IPS DF 6.9 (cell line): ENCODE data around the gene SUPT3H.

Experiments used
- DNase-seq: peaks from one replicate; pipeline ENCODE4 v3.0.0-alpha.2; 2013; ENCODE audit warnings: low read depth, low spot score
- H3K27ac ChIP-seq: one replicate; pipeline ENCODE4 v1.5.1; 2013; ENCODE audit warnings: low read length, control low read depth
- H3K27me3 ChIP-seq: 2 replicates; pipeline ENCODE4 v1.6.1; 2013; ENCODE audit warnings: mild to moderate bottlenecking, low read length; ENCODE audit not compliant: control insufficient read depth, insufficient read depth
- H3K36me3 ChIP-seq: 2 replicates; pipeline ENCODE4 v1.6.1; 2013; ENCODE audit warnings: low read length; ENCODE audit not compliant: control insufficient read depth, insufficient read depth
- H3K4me1 ChIP-seq: 2 replicates; pipeline ENCODE4 v1.6.1; 2013; ENCODE audit warnings: low read length; ENCODE audit not compliant: control insufficient read depth, insufficient read depth
- H3K4me3 ChIP-seq: 2 replicates; pipeline ENCODE4 v1.5.1; 2013; ENCODE audit warnings: mild to moderate bottlenecking, low read length
- H3K9me3 ChIP-seq: 2 replicates; pipeline ENCODE4 v1.6.1; 2013; ENCODE audit warnings: low read length, inconsistent platforms; ENCODE audit not compliant: control insufficient read depth, insufficient read depth
- WGBS: extraction: QIAGEN DNeasy Blood & Tissue Kit; methylation state at CpG from one replicate; pipeline ENCODE4 v1.1.7; 2013; ENCODE audit warnings: mixed read lengths, missing lambda C conversion rate; ENCODE audit not compliant: insufficient read length, insufficient coverage; 5-methylcytosine and 5-hydroxymethylcytosine counted together

The SUPT3H gene

DNA sequence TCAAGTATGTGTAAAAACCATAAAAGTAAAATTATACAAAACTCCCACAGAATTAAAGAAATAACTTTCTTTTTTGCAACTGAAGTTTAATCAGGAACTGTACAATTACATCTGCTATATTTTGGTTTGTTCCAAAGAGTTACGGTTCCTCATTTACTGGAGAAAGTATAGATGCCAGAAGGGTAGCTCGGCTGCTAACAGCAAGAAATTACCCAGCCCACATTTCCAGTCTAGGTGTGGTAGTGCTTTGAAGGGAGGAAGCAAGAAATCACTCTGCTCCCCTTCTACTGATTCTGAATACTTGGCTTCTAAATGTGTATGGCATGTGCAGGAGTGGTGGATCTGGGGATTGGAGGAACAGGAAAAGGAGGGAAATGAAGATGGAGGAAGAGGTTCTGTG is 549.0 kb downstream of the SUPT3H start:
- Histone ChIP-seq H3K9me3 (no peaks in the 10 kb centered on the region), H3K36me3 (no peaks in the 10 kb centered on the region), H3K27ac (no peak overlapping the region), H3K4me1 (peaks cover 5% of the 10 kb centered on the region), H3K4me3 (no peak overlapping the region), H3K27me3 (no peaks in the 10 kb centered on the region)
- no peak for DNase-seq
- no CpG with 5 or more reads among the region's 2 CpGs for WGBS

DNA sequence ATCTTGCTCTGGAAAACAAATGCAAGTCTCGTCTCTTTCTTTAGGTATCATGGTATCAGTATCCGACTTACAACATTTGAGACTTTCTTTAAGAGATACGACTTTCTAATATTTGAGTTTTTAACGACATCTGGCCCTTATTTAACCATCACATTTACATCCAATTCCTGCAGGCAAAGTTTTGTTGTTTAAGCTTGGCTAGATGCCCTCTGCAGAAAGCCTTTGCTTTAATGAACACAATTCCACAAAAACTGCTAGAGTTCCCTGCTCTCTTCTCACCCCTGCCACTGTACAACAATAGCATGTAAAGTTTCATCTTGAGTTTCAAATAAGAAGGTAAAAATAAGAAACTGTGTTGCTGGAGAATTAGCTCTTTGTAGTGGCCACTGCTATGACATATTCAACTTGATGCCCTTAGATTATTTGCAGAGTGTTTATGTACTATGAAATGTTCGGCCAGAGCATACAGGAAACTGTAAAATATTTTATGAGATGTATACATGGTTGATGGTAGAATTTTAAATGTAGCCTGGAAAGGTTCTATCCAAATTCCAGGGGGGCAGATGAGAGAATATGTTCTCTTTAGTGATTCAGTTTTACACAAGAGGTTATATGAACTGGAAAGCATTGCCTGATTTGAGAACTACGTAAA is 551.6 kb downstream of the SUPT3H start:
- no peak for DNase-seq
- H3K36me3 ChIP-seq, result no peaks in the 10 kb centered on the region
- H3K27me3 ChIP-seq, result no peaks in the 10 kb centered on the region
- no peak overlapping the region for H3K4me3 ChIP-seq
- no peak overlapping the region for H3K27ac ChIP-seq
- WGBS, result no CpG with 5 or more reads among the region's 6 CpGs
- no peaks in the 10 kb centered on the region for H3K9me3 ChIP-seq
- H3K4me1 ChIP-seq, result peaks cover 5% of the 10 kb centered on the region

DNA sequence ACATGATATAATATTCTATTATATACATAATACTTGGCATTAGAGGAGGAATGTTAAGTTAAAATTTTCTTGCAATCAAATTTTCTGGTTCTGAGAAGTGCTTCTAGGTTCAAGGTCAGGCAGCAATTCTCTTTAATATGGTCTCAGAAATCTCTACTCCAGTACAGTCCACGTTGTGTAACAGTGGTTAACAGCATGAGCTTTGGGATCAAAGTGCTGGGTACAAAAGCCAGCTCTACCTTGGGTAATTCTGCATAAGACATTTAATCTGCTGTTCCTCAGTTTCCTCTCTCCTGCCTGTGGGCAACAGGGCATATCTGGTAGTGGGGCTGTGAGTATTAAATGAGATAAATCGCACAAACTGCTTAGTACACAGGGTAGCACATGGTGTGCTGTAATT is 552.5 kb downstream of the SUPT3H start:
- H3K9me3 ChIP-seq, result no peaks in the 10 kb centered on the region
- no CpG with 5 or more reads among the region's 2 CpGs for WGBS

DNA sequence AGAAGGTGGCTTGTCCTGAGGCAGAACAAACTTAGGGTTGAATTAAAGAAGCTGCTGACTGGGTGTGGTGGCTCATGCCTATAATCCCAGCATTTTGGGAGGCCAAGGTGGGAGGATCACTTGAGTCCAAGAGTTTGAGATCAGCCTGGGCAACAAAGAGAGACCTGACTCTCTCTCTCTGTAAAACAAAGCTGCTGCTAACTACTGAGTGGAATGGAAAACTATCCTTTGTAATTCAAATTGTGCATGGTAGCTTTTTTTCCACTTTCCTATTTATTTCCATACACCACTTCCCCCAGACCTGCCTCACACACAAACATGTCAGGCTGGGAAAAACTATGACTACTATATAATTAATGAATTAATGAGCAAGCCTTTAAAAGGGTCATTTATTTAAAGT is 553.2 kb downstream of the SUPT3H start:
- no peak overlapping the region for H3K4me3 ChIP-seq
- no peaks in the 10 kb centered on the region for H3K27me3 ChIP-seq
- DNase-seq, result no peak
- H3K27ac ChIP-seq, result no peak overlapping the region
- H3K4me1 ChIP-seq, result peaks cover 5% of the 10 kb centered on the region
- H3K9me3 ChIP-seq, result no peaks in the 10 kb centered on the region
- no peaks in the 10 kb centered on the region for H3K36me3 ChIP-seq

More for the DNA sequence above, 552.5 kb downstream of the SUPT3H start:
- Histone ChIP-seq H3K36me3 (no peaks in the 10 kb centered on the region), H3K4me3 (no peak overlapping the region), H3K27ac (no peak overlapping the region), H3K4me1 (peaks cover 5% of the 10 kb centered on the region), H3K27me3 (no peaks in the 10 kb centered on the region)
- no peak for DNase-seq

DNA sequence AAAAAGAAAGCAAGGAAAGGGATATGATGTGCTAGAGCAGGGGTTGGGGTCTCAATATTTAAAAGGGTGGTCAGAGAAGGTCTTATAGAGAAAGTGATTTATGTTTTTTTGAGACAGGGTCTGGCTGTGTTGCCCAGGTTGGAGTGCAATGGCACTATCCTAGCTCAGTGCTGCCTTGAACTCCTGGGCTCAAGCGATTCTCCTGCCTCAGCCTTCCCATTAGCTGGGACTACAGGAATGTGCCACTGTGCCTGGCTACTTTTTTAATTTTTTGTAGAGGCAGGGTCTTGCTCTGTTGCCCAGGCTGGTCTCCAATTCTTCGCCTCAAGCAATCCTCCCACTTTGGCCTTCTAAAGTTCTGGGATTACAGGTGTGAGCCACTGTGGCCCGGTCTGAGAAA is 557.0 kb downstream of the SUPT3H start:
- no peaks in the 10 kb centered on the region for H3K36me3 ChIP-seq

DNA sequence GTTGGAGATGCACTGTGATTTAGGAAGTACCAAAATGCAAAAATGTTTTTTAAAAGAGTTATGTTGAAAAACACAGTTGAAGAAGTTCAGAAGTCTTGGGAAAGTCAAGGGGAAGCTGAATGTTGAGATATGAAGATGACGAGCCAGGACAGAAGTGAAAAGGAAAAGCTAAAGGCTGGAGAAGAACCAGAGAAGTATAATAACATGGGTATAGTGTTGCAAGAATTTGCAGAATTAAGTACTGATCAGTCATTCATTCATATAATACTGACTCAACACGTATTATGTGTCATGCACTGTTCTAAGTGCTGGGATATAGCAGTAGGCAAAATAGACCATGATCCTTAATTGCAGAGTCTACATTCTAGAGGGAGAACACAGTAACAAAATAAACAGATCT is 557.4 kb downstream of the SUPT3H start:
- H3K27me3 ChIP-seq, result no peaks in the 10 kb centered on the region
- peaks cover 2% of the 10 kb centered on the region; the same call in 1 of the 2 replicates for H3K4me1 ChIP-seq
- no peaks in the 10 kb centered on the region for H3K9me3 ChIP-seq
- H3K27ac ChIP-seq, result no peak overlapping the region
- no CpG with 5 or more reads among the region's 2 CpGs for WGBS
- no peaks in the 10 kb centered on the region for H3K36me3 ChIP-seq
- no peak overlapping the region for H3K4me3 ChIP-seq
- DNase-seq, result no peak

More for the DNA sequence above, 557.0 kb downstream of the SUPT3H start:
- Histone ChIP-seq H3K9me3 (no peaks in the 10 kb centered on the region), H3K27ac (no peak overlapping the region), H3K4me1 (peaks cover 2% of the 10 kb centered on the region; the same call in 1 of the 2 replicates), H3K27me3 (no peaks in the 10 kb centered on the region), H3K4me3 (no peak overlapping the region)
- WGBS, result no CpG with 5 or more reads among the region's 3 CpGs
- DNase-seq, result no peak

DNA sequence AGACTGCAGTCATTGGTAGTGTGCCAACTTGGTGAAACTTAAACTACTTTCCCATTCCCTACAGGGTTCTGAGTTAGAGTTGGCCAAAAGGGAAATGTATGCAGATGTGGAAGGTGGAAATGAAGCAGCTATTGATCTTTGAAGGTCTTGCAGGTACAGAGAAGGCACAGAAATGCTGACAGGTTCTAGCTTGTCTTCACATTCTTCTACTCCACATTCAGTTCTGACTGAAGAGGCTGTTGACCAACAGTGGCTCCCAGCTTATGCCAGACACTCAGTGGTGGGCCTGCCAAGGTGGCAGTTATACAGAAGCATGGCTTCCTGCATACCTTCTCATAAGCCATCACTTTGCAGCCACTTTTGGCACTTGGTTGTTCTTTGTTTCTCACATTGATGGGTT is 566.3 kb downstream of the SUPT3H start:
- Histone ChIP-seq H3K36me3 (no peaks in the 10 kb centered on the region), H3K27ac (no peak overlapping the region), H3K4me3 (no peak overlapping the region), H3K4me1 (no peaks in the 10 kb centered on the region), H3K9me3 (no peaks in the 10 kb centered on the region), H3K27me3 (no peaks in the 10 kb centered on the region)
- no peak for DNase-seq

DNA sequence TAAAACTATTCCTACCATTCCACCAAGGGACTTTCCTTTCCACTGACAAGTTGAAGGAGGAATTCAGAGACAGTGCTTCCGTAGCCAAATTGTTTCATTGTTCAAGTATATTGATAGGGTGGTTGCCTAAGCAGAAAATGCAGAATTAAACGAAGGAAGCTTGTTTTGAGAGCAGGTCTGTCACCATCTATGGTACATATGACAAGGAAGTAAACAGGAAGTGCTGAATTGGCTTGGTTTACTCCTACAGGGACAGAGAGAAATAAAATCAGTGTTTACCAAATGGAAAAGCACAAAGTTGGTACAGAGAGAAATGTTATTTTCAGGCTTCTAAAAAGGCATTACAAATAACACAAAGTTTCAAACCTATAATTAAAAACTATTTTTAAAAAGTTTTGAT is 568.5 kb downstream of the SUPT3H start:
- no peak for DNase-seq
- H3K27me3 ChIP-seq, result no peaks in the 10 kb centered on the region
- H3K9me3 ChIP-seq, result no peaks in the 10 kb centered on the region
- H3K4me1 ChIP-seq, result no peaks in the 10 kb centered on the region
- no peaks in the 10 kb centered on the region for H3K36me3 ChIP-seq
- WGBS, result no CpG with 5 or more reads among the region's 2 CpGs
- H3K4me3 ChIP-seq, result no peak overlapping the region
- no peak overlapping the region for H3K27ac ChIP-seq

DNA sequence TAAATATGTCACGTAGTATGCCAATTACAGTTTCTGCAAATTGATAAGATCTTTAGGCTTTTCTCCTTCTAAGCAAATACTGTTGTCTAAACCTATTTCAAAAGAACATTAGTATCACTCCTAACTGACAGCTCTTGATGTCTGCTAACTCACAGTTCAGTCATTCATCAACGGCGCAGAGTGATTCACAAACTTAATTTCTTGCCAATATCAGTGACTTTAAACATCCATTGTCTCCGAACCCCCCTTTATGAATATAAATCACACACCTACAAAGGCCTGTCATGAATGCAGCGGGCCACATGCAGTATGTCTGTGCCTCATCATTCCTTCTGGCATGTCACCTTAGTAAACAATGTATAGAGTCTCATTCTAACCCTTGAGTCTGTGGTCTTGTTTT is 569.6 kb downstream of the SUPT3H start:
- no peak overlapping the region for H3K27ac ChIP-seq
- no CpG with 5 or more reads among the region's 5 CpGs for WGBS
- DNase-seq, result no peak

DNA sequence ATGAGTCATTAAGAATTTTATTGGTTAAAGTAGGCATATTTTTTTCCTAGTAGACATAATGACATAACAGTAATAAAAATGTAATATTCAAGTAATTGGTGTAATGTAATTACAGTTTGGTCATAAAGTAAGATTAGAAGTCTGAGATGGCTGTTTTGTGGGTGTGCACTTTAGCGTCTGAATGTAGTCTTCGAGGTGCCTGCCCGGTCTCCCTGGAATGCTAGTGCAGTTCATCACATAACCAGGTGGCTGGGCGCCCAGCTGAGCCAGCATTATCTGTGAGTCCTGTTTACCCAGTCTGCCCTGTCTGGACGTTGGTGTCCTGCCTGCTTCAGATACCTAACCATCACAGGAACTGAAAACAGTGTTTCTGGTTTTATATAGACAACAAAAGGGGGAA is 571.1 kb downstream of the SUPT3H start:
- H3K9me3 ChIP-seq, result no peaks in the 10 kb centered on the region
- no CpG with 5 or more reads among the region's 5 CpGs for WGBS
- H3K27me3 ChIP-seq, result no peaks in the 10 kb centered on the region
- no peak overlapping the region for H3K27ac ChIP-seq
- DNase-seq, result no peak
- no peaks in the 10 kb centered on the region for H3K4me1 ChIP-seq
- no peak overlapping the region for H3K4me3 ChIP-seq
- no peaks in the 10 kb centered on the region for H3K36me3 ChIP-seq

More for the DNA sequence above, 569.6 kb downstream of the SUPT3H start:
- H3K4me1 ChIP-seq, result no peaks in the 10 kb centered on the region
- H3K4me3 ChIP-seq, result no peak overlapping the region
- H3K36me3 ChIP-seq, result no peaks in the 10 kb centered on the region
- no peaks in the 10 kb centered on the region for H3K27me3 ChIP-seq
- no peaks in the 10 kb centered on the region for H3K9me3 ChIP-seq

DNA sequence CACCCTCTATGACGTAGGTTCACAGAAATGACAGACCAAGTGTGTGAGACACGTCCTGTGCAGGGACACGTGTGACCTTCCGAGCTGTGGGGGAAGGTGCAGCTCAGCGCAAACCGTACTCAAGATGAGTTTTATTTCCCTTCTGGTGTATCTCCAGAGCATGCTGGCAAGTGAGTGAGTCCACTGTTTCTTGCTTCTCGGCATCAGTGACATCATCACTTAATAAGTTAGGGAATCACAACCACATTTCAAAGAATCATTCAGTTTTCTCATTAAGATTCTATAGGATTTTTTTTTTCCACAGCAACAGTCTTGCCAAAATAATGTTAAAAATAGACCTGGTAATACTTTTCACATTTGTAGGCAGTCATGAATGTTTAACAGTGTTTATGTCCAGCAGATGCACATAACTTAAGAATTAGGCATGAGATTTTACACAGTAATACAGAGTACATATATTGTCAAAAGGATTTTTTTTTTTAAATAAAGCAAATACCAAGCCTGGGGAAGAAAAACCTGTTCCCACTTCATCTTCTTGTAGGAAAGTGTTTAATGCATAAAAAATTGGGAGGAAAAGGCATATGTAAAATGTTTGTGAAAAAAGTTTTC is 572.4 kb downstream of the SUPT3H start:
- no peak overlapping the region for H3K27ac ChIP-seq
- no peak for DNase-seq
- no CpG with 5 or more reads among the region's 7 CpGs for WGBS
- no peaks in the 10 kb centered on the region for H3K36me3 ChIP-seq
- H3K4me3 ChIP-seq, result no peak overlapping the region
- no peaks in the 10 kb centered on the region for H3K4me1 ChIP-seq
- no peaks in the 10 kb centered on the region for H3K9me3 ChIP-seq
- no peaks in the 10 kb centered on the region for H3K27me3 ChIP-seq
